Activated T-helper 9 cell treated with anti-CD3 and anti-CD28 coated beads, Interleukin-2, amount 50 U/mL, for 16 hours (primary cell): ENCODE data around the gene COL26A1.
"Not testable (repeated sequence)": the region's sequence is repeated elsewhere in the genome, so short reads cannot be mapped to it uniquely, and the experiment has no call there.

Source experiments
- DNase-seq: peaks from one replicate; pipeline ENCODE4 v3.0.0-alpha.2; 2020; ENCODE audit warnings: low read depth

Gene COL26A1

DNA sequence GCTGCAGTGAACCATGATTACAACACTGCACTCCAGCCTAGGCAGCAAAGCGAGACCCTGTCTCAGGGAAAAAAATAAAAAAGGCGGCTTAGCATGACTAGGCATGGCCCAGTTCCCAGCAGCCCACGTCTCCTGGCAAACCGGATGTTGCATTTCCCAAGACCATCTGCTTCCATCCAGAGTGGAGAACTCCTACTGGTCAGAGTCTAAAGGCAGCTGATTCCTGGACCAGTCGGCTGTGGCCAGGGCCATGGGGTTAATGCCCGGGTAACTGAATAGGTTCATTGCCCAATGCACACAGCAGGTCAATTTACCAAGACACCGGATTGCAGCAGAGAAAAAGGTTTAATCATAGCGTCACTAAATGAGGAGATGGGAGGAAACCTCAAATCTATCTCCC is 133.3 kb downstream of the COL26A1 start:
- no peak for DNase-seq

DNA sequence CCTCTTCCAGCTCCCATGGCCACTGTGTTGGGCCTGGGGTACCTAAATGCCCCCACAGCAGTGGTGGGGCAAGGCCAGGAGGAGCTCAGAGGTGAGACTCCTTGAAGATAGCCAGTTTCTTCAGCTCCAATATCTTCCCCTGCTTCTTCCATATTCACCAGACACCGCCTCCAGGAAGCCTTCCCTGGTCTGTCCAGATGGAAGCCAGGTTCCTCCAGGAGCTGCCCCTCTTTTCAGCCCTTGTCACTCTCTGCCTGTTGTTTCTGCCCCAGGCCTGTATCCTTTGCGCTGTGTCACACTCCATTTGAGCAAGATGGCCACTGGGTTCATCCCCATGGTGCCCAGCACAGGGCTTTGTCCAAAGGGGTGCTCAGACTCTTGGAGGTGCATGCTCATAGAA is 138.7 kb downstream of the COL26A1 start:
- no peak for DNase-seq

DNA sequence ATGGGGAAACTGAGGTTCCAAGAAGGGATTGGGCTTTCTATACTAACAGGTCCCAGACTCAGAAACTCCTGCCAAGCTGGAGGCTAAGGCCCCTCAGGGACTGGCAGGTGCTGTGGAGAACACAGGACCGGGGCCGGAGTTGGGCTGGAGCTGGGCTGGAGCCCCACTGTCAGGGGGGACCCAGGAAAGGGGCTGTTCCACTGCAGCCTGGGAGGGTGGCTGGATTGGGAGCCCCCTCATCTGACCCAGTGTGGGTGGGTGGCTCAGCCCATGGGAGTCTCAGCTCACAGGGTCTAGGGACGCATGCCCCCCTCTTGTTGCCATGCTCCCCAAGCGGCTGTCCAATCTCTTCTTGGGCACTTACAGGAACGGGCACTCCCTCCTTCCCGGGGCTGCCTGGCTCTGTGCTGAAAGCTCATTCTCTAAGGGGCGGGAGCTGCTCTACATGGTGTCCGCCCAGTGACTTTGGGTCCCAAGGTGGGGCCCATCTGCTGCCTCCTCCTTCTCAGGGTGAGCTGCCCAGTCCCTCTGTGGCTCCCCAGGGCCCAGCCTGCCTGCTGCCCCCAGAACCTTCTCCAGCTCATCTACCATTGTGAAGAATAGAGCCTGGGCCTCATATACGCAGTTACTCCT is 139.9 kb downstream of the COL26A1 start:
- no peak for DNase-seq

DNA sequence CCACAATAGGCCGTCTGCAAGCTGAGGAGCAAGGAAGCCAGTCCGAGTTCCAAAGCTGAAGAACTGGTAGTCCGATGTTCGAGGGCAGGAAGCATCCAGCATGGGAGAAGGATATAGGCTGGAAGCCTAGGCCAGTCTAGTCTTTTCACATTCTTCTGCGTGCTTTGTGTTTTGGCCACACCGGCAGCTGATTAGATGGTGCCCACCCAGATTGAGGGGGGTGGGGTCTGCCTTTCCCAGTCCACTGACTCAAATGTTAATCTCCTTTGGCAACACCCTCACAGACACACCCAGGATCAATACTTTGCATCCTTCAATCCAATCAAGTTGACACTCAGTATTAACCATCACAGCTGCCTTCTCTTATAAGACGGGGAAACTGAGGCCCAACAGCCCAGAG is 142.8 kb downstream of the COL26A1 start:
- not testable (repeated sequence) for DNase-seq

DNA sequence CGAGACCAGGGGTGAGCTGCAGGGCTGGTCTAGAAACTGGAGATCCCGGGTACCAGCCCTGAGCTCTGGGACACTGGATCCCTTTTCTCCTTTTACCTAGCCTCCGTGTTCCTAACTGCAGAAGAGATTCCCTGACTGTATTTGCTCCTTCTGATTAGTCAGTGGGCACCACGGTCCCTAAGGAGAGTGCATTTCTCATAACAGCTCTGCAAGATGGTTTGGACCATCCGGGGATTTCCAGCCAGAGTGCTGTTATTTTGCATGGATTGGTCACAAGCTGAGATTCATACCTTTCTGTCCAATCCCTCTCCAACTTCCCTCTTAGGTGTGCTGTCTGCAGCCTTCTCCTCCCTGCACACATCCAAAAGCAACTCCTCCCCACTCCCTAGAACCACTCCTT is 143.9 kb downstream of the COL26A1 start:
- DNase-seq, result no peak

DNA sequence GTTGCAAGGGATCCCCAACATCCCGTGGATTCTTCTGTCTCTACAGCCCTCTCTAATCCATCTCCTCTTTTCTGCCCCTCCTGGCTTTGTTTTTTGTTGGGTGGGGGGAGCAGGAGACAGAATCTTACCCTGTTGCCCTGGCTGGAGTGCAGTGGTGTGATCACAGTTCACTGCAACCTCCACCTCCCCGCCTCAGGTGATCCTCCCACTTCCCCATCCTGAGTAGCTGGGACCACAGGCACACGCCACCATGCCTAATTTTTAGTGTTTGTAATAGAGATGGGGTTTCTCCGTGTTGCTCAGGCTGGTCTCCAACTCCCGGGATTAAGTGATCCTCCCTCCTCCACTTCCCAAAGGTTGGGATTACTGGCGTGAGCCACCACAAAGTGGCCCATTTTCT is 144.7 kb downstream of the COL26A1 start:
- no peak for DNase-seq

DNA sequence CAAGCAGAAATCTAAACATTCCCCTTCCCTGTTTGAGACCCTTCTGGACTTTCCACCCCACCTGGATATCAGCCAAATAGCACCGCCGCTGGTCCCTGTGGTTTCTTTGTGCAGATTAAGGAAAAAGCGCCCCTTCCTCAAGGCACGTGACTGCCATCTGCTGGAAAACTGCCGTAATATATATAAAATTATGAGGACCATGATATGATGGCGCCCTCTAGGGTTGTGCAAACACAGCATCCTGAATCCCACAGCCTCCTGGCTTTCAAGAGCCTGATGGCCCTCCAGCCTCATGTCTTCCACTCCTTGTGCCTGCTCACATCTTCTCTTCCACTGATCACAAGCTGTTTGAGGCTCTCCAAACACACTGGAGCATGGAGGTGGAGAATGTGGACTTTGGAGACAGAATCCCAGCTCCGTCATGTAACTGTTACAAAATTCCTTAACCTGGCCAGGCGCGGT is 145.1 kb downstream of the COL26A1 start:
- no peak for DNase-seq

DNA sequence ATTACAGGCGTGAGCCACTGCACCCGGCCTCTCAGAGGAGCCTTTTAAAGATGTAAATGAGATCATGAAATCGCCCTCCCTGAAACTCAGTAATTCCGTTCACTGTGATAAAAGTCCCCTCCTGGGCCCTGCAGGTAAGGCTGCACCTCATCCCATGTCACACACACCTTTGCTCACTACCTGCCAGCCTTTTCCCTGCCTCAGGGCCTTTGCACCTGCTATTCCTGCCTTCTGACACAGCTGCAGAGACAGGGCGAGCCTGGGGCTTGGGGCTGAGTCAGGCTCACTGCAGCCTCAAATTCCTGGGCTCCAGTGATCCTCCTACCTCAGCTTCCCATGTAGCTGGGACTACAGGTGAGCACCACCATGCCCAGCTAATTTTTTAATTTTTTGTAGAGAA is 147.6 kb downstream of the COL26A1 start:
- no peak for DNase-seq

DNA sequence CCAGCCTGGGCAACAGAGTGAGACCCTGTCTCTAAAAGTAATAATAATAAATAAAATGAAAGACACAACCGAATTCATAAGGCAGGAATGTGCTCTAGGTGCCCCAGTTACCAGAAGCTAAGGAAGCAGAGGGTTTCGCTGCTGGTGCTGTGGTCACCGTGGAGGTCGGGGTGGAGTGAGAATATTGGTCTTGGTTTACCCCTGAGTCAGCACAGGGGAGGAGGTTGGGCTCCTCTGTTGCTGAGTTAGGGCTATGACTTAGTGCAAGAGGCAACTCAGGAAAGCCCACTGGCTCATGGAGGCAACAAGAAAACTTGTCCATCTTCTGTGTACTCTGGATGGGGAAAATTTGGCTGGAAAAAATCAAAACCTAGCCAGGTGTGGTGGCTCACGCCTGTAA is 149.3 kb downstream of the COL26A1 start:
- DNase-seq, result no peak

DNA sequence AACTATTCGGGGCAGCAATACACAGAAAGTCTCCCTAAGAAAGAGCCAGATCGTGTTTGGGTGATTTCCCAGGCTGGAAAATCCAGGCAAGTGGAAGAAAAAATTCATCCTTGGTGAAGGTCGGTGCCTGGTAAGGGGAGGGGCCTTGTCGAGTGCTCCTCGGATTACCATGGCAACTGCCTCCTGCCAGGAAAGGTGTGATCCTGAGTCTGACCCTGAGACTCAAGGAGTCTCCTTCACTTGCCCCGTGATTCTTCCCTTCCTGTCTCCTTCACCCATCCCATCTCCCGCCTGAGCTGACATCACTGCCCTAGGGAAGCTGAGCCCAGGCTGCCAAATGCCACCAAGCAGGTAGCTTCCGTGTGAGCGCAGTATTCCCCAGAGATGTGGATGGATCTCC is 154.2 kb downstream of the COL26A1 start:
- no peak for DNase-seq

DNA sequence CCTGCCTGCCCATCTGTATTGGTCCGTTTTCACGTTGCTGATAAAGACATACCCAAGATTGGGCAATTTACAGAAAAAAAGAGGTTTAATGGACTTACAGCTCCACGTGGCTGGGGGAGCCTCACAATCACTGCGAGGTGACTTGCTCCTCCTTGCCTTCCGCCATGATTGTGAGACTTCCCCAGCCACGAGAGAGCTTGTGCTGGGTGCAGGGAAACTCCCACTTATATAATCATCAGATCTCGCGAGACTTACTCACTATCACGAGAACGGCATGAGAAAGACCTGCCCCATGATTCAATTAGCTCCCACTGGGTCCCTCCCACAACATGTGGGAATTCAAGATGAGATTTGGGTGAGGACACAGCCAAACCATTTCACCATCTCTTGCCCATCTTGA is 154.6 kb downstream of the COL26A1 start:
- no peak for DNase-seq

DNA sequence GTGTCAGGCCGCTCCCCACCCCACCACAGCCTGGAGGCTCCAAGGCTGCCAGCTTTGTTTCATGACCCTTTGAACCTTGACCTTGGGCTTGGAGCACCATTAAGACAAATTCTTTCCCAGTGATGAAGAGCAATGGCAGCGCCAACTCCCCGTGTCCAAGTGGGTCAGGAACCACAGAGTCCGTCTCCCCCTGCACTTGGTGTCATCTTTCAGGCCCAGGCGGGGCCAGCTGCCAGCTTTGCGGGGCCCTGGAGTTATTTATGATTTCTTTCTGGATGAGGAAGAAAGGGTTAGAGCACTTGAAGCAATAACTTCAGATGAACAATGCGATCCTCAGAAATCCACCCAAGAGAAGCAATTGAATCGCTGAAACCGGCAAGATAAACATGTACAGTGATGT is 155.7 kb downstream of the COL26A1 start:
- DNase-seq, result no peak

DNA sequence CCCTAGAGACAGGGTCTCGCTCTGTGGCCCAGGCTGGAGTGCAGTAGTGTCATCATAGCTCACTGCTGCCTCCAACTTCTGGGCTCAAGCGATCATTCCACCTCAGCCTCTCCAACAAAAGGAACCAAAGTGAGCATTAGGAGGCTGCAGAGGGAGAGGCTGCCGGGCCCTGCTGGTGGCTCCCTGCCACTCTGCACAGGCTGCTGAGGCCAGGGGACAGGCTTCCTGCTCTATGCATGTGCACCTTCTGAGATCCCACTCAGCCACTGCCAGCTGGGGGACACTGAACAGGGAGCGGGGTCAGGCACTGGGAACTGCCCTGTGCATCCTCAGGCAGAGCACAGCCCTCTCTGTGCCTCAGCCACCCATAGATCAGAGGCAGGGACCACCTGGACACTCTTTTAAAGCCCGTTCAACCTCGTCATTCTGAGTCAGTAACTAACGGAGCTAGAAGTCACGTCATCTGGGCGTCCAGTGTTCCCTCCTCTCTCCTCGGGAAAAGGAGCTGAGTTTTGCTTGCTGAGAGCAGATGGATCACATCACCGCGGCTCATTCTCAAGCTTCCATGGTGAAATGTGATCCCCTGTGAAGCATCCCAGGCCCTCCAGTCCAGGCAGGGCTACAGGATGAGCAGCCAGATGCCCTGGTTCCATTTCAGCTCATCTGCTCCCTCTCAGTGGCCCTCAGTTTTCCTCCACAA is 156.8 kb downstream of the COL26A1 start:
- no peak for DNase-seq

DNA sequence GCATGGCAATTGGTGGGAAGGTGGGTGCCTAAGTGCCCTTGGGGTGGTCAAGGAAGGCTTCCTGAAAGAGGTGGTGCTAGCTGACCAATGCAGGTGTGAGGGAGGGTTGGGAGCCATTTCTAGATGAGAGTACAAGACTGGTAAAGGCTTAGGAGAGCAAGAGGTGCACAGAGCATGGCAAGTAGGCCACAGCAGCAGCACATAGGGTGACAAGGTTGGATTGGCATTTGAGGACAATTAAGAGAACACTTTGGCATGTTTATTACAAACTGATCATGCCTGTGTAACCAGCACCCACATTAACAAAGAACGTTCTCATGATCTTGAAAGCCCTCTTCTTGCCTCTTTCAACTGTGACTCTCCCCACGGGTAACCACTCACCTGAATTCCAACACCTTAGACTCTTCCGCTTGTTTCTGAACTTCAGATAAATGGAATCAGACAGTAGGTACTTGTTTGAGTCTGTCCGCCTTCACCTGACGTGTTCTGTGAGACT is 158.8 kb downstream of the COL26A1 start:
- no peak for DNase-seq

DNA sequence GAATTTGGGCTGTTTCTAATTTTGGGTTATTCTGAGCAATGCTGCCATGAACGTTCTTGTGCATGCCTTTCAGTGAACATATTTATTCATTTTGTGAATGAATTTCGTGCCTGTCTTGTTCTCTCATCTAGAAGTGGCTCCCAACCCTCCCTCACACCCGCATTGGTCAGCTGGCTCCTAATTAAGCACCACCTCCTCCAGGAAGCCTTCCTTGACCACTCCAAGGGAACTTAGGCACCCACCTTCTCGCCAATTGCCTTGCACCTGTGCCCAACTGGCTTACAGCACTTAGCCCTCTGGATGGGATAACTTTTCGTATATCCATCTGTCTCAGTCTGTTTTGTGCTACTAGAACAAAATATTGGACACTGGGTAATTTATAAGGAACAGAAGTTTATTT is 159.3 kb downstream of the COL26A1 start:
- DNase-seq, result no peak

DNA sequence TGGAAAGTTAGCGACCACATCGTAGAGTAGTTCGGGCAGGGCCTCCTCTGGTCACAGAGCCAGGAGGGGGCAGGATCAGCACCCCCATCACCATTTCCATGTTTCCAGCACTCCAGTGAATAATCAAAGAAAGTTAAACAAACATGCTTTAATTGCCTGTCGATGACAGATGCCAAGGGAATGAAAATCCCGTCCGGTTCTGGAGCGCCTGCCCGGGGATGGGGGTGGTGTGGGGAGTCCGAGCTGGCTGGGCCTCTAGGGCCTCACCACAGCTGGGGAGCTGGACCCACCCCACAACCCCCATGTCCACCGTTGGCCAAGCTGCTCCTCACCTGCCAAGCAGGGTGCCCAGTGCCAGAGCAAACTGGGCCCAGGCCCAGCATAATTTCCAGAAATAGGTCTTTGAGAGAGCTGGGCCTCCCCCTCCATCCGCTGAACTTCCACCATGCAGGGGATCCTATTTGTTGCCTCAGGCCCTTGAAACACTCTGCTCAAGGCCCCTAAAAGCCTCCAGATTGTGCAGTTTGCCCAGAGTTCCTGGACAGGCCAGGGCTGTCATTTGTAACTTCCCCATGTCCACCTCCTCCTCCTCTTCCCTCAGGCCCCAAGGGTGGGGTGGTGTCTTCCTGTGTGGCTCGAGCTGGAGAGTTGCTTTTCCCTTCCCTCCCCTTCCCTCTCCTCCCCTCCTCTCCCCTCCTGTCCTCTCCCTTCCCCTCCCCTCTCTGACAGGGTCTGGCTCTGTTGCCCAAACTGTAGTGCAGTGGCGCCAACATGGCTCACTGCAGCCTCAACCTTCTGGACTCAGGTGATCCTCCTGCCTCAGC is 165.4 kb downstream of the COL26A1 start:
- DNase-seq, result no peak

DNA sequence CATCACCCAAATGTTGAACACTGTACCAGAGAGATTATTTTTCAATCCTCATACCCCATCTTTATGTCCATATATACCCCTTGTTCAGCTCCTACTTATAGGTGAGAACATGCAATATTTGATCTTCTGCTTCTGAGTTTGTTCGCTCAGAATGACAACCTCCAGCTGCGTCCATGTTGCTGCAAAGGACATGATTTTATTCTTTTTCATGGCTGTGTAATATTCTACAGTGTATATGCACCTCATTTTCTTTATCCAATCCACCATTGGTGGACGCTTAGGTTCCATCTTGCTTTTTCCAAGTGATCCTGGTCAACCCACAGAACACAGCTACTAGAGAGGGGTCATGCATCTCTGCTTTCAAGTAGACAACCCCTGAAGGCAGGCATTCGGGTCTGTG is 166.9 kb downstream of the COL26A1 start:
- no peak for DNase-seq

DNA sequence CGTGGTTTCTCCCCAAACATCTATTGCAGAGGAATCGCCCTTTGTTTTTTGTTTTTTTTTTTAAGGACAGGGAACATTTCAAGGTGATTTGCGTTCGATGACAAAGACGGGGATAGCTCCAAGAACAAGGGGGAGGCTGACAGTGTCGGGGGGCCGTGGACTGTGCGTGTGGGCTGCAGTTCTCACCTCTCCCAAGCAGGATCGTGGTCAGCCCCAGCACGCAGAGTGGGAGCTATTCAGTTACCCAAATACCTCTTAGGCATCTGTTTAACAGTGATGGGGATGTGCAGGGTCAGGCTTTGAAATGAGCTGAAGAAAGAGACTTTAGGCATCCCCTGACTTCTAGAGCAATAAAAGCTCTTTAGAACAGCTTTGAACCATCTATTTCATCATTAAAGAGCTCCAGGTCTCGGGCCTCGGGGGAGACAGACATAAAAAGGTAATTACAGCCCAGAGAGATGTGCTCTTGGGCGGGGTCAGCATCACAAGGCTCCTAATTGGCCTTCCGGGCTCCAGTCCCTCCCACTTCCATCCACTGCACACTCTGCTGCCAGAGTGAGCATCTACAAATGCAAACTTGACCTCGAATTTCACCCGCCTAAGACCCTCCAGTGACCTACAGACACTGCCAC is 169.2 kb downstream of the COL26A1 start:
- no peak for DNase-seq

DNA sequence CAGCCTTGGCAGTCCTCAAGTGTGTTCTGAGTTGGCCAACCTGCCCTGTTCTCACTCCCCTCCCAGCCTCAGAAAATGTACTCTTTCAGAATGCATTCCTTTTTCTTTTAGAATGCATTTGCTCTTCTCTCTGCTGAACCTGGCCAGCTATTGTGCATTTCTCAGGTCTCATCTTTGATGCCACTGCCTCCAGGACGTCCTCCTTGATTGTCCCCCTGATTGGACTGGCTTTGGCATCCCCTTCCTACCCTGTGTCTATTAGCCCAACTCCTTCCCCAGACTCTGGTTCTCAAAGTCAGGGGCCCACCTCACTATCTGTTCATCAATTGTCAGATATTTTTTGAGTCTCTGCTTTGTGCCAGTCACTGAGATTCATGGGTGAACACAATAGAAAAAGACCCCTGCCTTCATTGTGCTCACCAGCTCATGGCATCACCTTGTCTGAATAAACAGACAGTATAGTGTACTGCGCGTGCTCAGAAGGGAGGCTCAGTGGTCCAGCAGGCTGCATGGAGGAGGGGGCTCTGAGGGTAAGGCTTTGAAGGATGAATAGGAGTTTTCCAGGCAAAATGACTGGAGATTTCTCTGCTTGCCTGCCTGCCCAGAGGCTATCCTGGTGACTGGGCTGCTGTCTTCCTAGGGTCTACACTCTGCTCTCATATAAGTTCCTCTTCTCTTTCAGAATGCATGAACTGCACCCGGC is 169.9 kb downstream of the COL26A1 start:
- DNase-seq, result no peak

DNA sequence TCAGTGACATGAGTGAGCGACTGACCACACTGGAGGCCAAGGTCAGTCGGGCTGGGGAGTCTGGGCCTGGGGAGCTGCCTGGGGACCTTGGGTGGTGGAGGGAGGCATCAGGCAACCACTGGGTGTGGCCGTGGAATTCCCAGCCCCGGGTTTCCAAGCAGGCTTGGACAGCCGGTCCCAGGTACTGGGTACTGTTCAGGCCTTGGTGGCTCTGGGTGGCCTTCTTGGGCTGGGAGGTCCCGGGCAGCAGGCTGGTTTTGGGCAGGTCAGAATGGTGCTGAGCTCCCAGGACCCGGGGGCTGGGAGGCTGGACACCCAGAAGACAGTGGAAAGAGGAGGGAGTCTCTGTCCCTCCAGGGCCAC is 170.4 kb downstream of the COL26A1 start:
- no peak for DNase-seq

DNA sequence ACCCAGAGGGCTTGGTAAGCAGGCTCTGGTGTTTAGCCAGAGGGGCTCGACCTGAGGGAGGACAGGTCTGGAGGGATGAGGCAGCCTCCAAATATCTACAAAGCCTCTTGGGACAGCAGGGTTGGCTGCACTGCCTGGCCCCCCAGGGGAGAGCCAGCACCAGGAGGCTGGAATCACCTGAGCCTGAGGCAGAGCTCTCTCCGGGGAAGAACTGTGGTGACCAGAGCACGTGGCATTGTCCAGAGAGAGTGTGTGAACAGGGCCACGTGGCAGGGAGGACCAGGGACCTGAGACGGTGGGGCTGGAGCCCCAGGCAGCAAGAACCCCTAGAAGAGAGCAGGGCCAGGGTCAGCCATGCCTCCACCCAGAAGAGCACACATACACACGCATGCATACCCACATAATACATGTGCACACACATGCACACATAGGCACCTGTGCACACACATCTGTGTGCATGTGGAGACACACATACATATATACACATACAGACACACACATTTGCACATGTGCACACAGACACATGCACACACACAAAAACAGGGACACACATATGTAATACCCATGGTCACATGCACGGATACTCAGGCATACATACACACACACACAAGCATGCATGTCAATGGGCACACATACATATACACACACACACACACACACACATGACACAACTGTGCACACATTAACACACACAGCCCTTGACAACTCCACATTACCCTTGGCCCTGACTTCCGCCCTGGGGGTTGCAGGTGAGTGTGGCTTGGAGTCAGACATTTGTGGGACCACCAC is 171.5 kb downstream of the COL26A1 start:
- no peak for DNase-seq
